ENCODE results near the gene SYTL4.
"Not testable (repeated sequence)": the region's sequence is repeated elsewhere in the genome, so short reads cannot be mapped to it uniquely, and the experiment has no call there.

Gene SYTL4

DNA sequence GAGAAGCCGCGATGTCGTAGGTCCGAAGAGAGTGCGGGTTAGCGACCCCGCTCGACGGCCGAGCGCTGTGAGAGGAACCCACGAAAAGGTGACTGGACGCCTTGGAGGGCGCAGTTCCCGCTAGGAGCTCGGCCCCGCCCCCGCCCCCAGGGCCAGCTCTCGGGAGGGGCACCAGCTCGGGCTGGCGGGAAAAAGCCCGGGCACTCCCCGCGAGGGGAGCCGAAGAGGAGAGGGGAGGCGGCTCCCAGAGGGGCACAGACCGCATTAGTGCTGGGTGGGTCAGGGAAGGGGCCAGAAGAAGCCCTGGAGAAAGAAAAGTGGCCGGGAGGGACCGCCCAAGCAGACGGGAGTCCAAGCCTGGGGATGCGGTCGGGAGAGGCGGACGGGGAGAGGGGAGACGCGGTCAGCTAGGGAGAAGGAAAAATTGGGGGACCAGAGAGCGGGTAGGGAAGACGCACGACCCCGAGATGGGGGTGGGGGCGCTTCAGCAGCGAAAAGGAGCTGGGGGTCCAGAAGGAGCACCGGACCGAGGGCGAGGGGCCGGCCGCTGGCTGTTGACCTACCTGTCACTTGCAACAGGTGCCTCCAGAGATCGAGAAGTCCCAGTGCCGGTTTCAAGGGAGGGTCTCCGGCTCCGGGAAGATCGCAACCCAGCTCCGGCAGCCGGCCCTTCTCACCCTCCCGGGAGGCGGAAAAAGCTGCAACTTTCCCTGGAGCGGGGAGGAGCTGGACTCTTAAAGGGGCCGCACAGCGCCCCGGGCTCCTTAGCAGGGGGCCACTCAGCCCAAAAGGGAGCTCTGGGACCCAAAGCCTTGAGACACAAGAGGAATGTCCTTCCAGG lies at the start of gene SYTL4:
TSS of gene SYTL4 (minus strand) at position 681 of the 841 bp plus-strand sequence. CDS start 30,084 bp downstream, outside the sequence.
- no peak for DNase-seq

DNA sequence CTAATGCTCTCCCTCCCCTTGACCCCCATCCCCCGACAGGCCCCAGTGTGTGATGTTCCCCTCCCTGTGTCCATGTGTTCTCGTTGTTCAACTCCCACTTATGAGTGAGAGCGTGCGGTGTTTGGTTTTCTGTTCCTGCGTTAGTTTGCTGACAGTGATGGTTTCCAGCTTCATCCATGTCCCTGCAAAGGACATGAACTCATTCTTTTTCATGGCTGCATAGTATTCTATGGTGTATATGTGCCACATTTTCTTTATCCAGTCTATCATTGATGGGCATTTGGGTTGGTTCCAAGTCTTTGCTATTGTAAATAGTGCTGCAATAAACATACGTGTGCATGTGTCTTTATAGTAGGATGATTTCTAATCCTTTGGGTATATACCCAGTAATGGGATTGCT lies 37.5 kb upstream of the SYTL4 start:
- not testable (repeated sequence) for DNase-seq

DNA sequence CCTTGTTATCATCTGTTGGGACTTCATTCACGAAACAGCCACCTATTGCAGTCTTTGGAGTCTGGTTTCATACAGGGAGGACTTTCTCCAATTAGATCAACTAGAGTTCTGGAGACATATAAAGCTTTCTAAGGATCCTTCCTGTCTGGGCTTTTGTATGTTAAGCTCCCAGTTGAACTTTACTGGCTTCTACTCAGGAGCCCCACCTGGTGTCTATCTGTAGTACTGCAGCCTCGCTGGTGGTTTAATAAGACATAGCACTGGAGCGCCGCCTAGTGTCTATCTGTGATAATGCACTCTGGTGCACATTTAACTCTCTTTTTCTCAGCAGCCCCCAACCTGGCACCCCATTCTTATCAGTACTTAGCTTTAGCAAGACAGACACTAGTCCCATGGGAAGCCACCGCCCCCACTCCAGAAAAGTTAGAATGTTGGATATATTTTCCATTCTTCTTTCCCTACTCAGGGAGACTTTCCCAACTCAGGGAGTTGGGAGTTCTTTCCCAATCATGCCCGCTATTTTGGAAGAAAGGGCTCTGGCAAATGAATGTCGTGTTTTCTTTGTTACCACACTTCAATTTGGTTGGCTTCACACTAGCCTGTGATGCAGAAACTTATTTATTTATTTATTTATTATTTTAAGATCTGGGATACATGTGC lies 36.9 kb upstream of the SYTL4 start:
- DNase-seq = peak; percentile 88

GRCh38 chrX:100750883-100751282 lies 19.0 kb upstream of the SYTL4 start:
- DNase-seq = no peak

DNA sequence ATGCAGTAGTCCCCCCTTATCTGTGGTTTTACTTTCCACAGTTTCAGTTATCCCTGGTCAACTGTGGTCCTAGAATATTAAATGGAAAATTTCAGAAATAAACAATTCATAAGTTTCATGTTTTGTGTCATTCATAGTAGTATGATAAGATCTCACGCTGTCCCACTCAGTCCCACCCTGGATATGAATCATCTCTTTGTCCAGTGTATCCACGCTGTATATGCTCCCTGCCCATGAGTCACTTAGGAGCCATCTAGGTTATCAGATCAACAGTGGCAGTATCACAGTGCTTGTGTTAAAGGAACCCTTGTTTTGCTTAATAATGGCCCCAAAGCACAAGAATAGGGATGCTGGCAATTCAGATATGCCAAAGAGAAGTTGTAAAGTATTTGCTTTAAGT lies 16.2 kb upstream of the SYTL4 start:
- DNase-seq = no peak

- DNase-seq = no peak
These were observed 15.8 kb upstream of the SYTL4 start for GRCh38 chrX:100747703-100748102.

GRCh38 chrX:100747090-100747489 lies 15.2 kb upstream of the SYTL4 start:
- DNase-seq = no peak

DNA sequence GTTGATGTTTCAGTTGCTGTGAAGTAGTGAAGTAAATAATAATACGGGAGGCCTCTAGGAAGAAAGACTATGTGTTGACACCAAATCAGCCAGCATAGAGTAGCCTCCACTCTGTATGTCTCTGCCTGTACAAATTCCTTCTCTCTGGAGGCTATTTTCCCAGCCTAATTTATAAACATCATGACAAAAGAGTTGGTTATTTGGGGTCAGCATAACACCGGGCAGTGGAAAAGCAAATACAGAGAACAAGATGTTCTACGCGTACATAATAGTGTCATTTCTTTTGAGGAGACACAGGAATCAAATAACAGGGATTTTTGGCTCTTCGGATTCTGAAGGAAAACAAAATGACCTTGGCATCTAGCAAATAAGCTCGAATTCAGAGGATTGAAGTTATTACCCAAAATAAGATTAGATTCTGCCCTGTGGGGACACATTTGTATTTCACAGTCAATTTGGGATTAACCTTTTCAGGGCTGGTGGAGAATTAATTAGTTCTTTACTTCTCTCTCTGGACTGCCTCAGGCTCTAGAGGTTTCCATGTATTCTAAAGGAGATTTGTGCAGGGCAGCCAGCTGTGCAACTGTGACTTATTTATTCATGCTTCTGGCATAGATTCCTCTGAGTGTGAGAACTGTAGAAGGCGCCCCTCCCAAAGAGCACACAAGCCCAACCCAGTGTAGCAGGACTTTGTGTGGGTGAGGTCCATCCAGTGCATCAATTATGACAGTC lies 14.1 kb upstream of the SYTL4 start:
- no peak for DNase-seq

- no peak for DNase-seq
These were observed 13.3 kb upstream of the SYTL4 start for GRCh38 chrX:100745205-100745604.

GRCh38 chrX:100743009-100743607 lies 11.2 kb upstream of the SYTL4 start:
- DNase-seq = no peak

DNA sequence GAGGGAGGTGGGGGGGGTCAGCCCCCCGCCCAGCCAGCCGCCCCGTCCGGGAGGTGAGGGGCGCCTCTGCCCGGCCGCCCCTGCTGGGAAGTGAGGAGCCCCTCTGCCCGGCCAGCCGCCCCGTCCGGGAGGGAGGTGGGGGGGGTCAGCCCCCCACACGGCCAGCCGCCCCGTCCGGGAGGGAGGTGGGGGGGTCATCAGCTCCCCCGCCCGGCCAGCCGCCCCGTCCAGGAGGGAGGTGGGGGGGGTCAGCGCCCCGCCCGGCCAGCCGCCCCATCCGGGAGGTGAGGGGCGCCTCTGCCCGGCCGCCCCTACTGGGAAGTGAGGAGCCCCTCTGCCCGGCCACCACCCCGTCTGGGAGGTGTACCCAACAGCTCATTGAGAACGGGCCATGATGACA lies 7.9 kb downstream of the SYTL4 start:
- not testable (repeated sequence) for DNase-seq

GRCh38 chrX:100721328-100721727 lies 10.6 kb downstream of the SYTL4 start:
- no peak for DNase-seq

GRCh38 chrX:100720301-100720700 lies 11.6 kb downstream of the SYTL4 start:
- no peak for DNase-seq

DNA sequence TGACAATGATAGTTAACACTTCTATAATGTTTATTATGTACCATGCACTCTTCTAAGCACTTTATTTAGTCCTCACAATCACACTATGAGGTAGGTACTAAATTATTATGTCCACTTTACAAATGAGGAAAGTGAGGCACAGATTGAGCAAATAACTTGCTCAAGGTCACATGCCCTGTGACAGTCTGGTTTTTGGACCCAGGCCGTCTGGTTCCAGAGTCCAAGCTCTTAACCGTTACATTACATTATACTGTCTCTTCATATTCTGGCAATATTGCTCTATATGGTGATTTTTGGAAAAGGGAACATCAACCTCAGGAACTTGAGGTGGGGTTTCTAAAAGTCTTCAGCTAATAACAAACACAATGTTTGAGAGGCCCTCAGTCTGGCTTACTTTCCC lies 12.8 kb downstream of the SYTL4 start:
- no peak for DNase-seq

DNA sequence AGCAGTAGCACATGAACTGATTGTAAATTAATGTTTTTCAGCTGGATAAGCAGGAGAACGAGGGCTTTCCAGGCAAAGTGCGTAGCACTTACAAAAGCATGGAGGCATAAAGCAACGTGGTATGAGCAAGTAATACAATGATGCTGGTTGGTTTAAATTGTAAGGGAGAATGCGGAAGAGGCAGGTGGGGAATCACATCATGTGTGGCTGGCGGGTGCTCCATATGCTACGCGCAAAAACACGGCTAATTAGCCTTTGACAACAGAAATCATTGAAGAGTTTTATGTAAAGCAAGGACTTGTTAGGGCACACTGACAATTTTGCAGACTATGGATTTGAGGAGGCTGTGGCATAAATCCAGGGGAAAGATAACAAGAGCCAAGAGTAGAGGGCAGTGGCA lies 14.6 kb downstream of the SYTL4 start:
- DNase-seq = no peak

- DNase-seq = no peak
These were observed 21.1 kb downstream of the SYTL4 start for GRCh38 chrX:100710816-100711215.

DNA sequence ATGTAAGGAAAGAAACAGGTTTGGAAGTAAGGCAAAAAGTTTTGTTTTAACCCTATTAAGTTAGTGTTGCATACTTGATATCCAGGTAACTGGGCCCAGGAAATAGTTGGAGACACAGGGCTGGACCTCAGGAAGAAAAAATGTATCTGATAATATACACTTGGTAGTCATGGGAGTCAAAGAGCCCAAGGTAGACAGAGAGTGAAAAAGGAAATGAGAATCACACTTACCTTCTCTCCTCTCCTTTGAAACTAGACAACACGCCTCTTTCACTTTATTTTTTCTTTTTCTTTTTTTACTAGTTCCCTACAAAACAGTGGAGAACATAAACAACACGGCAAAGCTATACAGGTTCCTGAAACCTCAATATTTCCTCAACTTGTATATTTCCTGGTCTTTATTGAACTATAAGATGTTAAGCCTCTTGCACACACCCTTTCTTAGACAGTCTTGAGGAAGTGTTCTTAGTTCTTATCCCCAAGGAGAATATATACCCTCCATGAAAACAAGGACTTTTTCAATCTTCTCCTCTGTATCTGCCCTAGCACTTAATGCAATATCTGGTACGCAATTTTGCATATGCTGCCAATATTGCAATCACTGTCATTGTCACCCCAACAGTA lies 27.2 kb downstream of the SYTL4 start:
- DNase-seq = no peak

GRCh38 chrX:100700809-100701208 lies 31.1 kb downstream of the SYTL4 start:
- DNase-seq = no peak

DNA sequence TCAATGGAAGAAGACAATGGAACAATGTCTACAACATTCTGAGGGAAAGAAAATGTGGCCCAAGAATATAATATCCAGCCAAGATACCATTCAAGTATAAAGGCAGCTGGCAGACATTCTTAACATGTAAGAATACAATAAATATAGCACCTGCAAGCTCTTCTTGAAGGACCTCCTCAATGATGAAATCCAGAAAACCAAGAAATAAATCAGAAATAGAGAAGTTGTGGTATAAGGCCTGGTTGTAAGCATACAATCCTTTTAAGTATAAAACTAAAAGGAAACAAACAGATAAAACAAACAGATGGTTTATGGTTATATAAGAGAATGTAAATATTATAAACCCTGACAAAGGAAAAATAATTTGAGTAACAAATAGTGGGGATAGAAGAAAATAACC lies 33.4 kb downstream of the SYTL4 start:
- DNase-seq = no peak

GRCh38 chrX:100696699-100697351 lies 35.1 kb downstream of the SYTL4 start:
- no peak for DNase-seq

DNA sequence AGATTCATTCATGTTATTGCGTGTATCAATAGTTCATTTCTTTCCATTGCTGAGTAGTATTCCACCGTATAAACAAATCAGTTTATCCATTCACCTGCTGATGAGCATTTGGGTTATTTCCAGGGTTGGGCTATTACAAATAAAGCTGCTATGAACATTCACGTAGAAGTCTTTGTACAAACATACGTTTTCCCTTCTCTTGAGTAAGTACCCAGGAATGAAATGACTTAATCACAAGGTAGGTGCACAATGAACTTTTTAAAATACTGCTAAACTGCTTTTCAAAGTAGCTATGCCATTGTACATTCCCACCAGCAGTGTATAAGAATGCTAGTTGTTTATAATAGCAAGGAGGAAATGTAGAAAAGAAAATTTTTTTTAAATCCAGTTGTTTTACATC lies 35.9 kb downstream of the SYTL4 start:
- no peak for DNase-seq

DNA sequence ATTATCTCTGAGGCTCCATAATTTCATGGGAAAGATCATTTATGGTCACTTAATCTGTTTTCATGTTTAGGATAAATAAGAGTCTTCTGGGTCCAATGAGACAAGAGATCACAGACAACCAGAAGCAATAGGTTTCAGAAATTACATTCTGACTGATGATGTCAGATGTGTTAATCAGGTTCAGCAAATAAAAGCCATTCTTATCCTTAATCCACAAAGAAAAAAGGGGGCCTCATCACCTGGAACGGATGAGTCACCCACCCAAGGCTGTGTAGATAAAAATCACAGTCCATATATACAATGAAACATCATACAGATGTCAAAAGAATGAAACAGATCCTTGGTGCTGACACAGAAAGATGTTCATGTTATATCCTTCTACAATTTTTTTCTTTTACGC lies 36.6 kb downstream of the SYTL4 start:
- no peak for DNase-seq
